ENCODE results near the gene CHML.
"Not testable (repeated sequence)": the region's sequence is repeated elsewhere in the genome, so short reads cannot be mapped to it uniquely, and the experiment has no call there.

The CHML gene

GRCh38 chr1:241640149-241640866 lies at the start of gene CHML, which contains the start of gene OPN3:
Gene CHML (minus strand): TSS chr1:241640369. CDS start chr1:241635766, 4,603 bp downstream.
Gene OPN3 (minus strand): TSS chr1:241640369. CDS start chr1:241640254, 115 bp downstream.
- DNase-seq, result peak; percentile 81 to 98 (median 95)
- intact Hi-C loops (cut with DNase I), result loop anchor here (5.0 kb wide), 1 partner anchor 207 kb away; the partner anchor contains the start of gene EXO1

- intact Hi-C loops (cut with DNase I), result no loop called here
Observed at GRCh38 chr1:241688940-241689368, 48.8 kb upstream of the CHML start.

DNA sequence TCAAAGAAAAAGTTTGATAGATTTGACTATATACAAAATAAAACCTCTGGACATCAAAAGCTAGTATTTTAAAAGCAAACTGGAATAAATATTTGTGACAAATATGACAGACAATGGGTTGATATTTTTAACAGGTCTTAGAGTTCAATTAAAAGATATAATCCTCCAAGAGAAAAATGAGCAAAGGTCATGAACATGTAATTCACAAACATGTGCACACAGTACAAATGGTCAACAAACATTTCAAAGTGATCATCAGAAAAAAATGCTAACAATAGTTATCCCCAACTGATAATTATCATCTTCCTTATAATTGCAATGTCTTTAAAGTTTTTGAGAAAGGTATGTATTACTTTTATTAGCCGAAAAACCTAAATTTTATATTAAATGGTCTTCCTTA lies 43.9 kb upstream of the CHML start:
- DNase-seq, result no peak
- intact Hi-C loops (cut with DNase I), result no loop called here

More at GRCh38 chr1:241688940-241689368, 48.8 kb upstream of the CHML start:
- DNase-seq, result no peak

DNA sequence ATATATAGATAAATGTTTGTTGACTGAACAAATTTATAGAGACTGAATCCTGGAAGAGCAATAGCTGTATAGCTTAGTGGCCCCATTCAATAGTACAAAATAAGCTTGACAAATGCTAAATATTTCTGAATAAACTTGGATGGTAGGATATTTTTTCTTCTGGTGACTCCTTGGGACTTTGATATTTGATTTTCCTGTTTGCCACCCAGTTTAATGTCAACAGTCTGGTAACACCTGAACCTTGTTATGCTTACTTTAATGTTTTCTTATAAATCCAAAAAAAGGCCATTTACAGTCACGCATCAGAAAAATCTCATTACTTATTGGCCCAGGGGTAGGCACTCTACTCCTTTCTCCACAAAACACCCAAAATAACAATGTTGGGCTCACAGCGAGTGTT lies 42.8 kb upstream of the CHML start:
- intact Hi-C loops (cut with DNase I), result no loop called here
- DNase-seq, result no peak

- DNase-seq; intact Hi-C loops (cut with DNase I): not testable (repeated sequence)
Observed at GRCh38 chr1:241681861-241682448, 41.8 kb upstream of the CHML start.

DNA sequence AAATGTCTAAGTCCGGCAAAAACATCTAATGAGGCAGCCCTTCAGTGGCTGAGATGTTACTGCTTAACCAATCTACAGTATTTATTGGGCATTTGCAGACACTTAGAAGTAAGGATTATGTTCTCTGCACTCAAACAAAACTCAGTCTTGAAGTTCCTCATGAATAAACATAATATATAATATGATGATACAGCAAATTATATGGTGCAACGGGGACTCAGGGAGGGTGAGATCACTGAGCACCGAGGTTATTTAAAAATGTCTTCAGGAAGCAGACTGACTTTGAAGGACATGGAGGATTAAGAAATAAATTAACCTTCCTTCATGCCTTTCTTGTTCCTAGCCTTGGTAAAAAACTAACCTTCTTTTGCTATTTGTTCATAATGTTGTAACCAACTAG lies 39.8 kb upstream of the CHML start:
- intact Hi-C loops (cut with DNase I), result no loop called here
- DNase-seq, result no peak

GRCh38 chr1:241679404-241679803 lies 39.2 kb upstream of the CHML start:
- DNase-seq, result no peak
- intact Hi-C loops (cut with DNase I), result no loop called here

- DNase-seq, result no peak
- intact Hi-C loops (cut with DNase I), result no loop called here
Observed at GRCh38 chr1:241678536-241678935, 38.4 kb upstream of the CHML start.

DNA sequence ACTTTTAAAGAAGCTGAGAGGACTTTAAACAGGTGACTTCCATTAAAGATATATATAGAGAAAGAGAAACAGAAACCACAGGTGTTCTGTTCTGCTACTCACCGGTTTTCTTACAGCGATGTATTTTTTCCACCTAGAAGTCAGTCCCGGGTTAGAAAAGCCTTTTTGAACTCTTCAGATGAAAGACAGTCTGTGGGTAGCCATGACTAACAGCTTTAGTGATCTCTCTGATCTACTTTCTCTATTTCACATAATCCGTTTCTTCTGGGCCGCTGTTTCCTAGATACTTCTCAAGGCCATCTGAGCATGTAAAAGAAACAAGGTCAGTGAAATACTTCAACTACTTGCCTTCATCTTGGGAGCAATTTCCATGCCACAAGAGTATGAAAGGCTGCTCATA lies 37.0 kb upstream of the CHML start:
- DNase-seq, result peak in 1 of 42 donors; percentile 33
- intact Hi-C loops (cut with DNase I), result no loop called here

DNA sequence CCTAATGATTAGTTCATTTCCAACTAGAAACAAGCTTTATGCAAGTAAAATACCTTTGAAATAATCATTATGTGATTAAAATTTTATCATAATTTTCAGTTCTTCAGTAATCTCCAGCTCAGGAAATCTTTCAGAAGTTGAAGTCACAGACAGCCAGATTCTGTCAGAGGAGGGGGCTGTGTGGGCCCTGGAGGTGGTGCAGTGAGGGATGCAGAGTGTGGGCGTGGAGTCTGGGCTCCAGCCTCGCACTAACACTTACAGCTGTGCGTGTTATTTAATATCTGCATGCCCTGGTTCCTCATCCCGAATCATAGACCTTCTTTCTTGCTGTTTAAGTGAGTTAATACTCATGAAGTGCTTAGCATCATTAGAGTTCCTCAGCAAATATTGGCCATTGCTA lies 35.8 kb upstream of the CHML start:
- DNase-seq, result no peak

DNA sequence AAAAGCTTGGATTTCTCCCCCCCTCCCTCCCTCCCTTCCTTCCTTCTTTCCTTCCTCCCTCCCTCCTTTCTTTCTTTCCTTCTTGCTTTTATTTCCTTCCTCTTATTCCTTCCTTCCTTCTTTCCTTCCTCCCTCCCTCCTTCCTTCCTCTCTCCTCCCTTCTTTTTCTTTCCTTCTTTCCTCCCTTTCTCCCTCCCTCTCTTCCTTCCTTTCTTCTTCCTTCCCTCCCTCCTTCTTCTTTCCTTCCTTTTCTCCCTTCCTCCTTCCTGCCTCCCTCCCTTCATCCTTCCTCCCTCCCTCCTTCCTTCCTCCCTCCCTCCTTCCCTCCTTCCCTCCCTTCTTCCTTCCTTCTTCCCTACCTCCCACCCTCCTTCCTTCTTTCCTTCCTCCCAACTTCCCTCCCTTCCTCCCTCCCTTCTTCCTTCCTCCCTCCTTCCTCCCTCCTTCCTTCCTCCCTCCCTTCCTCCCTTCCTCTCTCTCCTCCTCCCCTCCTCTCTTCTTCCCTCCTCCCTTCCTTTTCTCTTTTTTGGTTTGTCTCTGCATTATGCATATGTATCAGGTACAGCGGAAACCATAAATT lies 34.7 kb upstream of the CHML start:
- DNase-seq, result no peak
- intact Hi-C loops (cut with DNase I), result no loop called here

More for the DNA sequence above, 35.8 kb upstream of the CHML start:
- intact Hi-C loops (cut with DNase I), result no loop called here

DNA sequence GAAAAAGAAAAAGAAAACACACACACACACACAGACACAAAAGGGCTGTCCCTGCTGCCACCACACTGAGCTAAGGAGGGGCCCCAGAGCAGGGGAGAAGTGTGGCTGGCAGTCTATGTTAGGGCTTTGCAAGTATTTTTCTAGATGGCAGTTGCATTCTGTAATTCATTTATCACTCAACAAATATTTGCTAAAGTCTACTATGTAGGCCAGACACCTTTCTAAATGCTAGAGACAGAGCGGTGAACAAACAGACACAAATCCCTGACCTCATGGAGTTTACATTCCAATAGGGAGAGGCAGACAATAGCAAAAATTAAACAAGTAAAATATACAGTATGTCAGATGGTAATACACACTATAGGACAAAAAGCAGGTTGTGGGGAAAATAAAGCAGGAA lies 32.1 kb upstream of the CHML start:
- intact Hi-C loops (cut with DNase I), result no loop called here
- DNase-seq, result no peak

DNA sequence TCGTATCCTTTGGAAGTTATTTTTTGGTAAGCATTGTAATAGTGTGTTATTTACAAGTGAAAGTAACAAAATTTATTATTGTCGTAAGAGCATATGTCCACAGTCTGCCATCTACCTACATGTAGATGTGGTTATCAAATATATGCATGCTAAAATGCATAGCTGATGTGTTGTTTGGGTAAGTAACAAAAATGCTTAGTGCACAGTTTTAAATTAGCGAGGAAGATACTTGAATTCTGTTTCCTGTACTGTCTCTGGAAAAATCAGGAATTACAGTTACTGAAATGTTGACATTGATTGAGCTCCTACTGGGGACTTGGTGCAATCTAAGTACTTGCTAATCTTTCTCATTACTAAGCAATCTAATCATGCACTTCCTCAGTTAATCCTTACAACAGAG lies 26.2 kb upstream of the CHML start:
- intact Hi-C loops (cut with DNase I), result no loop called here
- no peak for DNase-seq

GRCh38 chr1:241660424-241660972 lies 20.3 kb upstream of the CHML start:
- intact Hi-C loops (cut with DNase I), result no loop called here
- DNase-seq, result no peak

GRCh38 chr1:241659016-241659415 lies 18.8 kb upstream of the CHML start:
- intact Hi-C loops (cut with DNase I); DNase-seq: not testable (repeated sequence)

GRCh38 chr1:241658081-241658793 lies 18.1 kb upstream of the CHML start:
- no peak for DNase-seq
- intact Hi-C loops (cut with DNase I), result no loop called here

DNA sequence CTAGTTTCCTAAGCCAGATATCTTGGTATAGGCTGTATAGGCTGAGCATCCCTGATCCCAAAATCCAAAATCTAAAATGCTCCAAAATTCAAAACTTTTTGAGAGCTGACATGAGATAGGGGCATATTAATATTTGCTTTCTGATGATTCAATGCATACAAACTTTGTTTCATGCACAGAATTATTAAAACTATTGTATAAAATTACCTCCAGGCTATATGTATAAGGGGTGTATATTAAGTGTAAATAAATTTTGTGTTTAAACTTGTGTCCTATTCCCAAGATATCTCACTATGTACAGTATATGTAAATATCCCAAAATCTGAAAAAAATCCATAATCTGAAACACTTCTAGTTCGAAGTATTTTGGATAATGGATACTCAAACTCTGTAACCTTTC lies 14.5 kb upstream of the CHML start:
- intact Hi-C loops (cut with DNase I), result no loop called here
- DNase-seq, result no peak

- DNase-seq, result no peak
- intact Hi-C loops (cut with DNase I), result no loop called here
Observed at GRCh38 chr1:241654019-241654418, 13.8 kb upstream of the CHML start.

- DNase-seq, result no peak
- intact Hi-C loops (cut with DNase I), result no loop called here
Observed at GRCh38 chr1:241652012-241652411, 11.8 kb upstream of the CHML start, which contains the start of gene WDR64. Gene WDR64 (plus strand): TSS chr1:241652281. CDS start chr1:241652485, 204 bp downstream.
